Cardiac septum (tissue), 1 donor: ENCODE measurements around the gene RNASE4. TPM values are rescaled to one million over a fixed set of nuclear protein-coding genes. Genes with fewer than 3 reads are reported as not detected.

ENCODE experiments used
- DNase-seq: peaks from one replicate; pipeline ENCODE4 v3.0.0-alpha.2; 2020; ENCODE audit warnings: low spot score
- intact Hi-C: fragments of 100-400 bp; cut with DNase I; formaldehyde crosslinking; loops from one replicate; pipeline ENCODE4 v1.14.0; 2022
- total RNA-seq: library from RNA; stranded (reverse); fragmentation: NEBNext Ultra II Directional; extraction: Animal tissue kit (Norgen Biotek cat#: 25700); gene quantifications from one replicate; pipeline ENCODE4 v1.2.1, GENCODE V29; 2021
- donor health status: DM: no; HTN: no; CAD: no.

The RNASE4 gene
- total RNA-seq, 1 donor from 2014 or later, result 5.6 TPM

- intact Hi-C loops, result no loop called here
- DNase-seq, result no peak
These were observed 15.4 kb upstream of the RNASE4 start for GRCh38 chr14:20668969-20669368.

GRCh38 chr14:20671597-20672283 lies 12.6 kb upstream of the RNASE4 start:
- intact Hi-C loops, result no loop called here
- DNase-seq, result no peak

GRCh38 chr14:20675669-20676068 lies 8.7 kb upstream of the RNASE4 start:
- DNase-seq, result no peak
- intact Hi-C loops, result no loop called here

- DNase-seq, result no peak
- intact Hi-C loops, result no loop called here
These were observed 8.3 kb upstream of the RNASE4 start for GRCh38 chr14:20676072-20676471.

GRCh38 chr14:20679907-20680306 lies 4.5 kb upstream of the RNASE4 start:
- intact Hi-C loops, result loop anchor here (5.0 to 10.0 kb wide), 6 partner anchors 48 to 422 kb away; partner anchors contain the start of genes CCNB1IP1, PIP4P1, PNP and TEP1

GRCh38 chr14:20680363-20680762 lies 4.0 kb upstream of the RNASE4 start:
- intact Hi-C loops, result loop anchor here (5.0 to 10.0 kb wide), 6 partner anchors 48 to 422 kb away; partner anchors contain the start of genes CCNB1IP1, PIP4P1, PNP and TEP1
- DNase-seq, result no peak

More at GRCh38 chr14:20679907-20680306, 4.5 kb upstream of the RNASE4 start:
- no peak for DNase-seq

- DNase-seq, result no peak
- intact Hi-C loops, result loop anchor here (5.0 to 10.0 kb wide), 6 partner anchors 49 to 421 kb away; partner anchors contain the start of genes CCNB1IP1, PIP4P1, PNP and TEP1
These were observed 3.5 kb upstream of the RNASE4 start for GRCh38 chr14:20680843-20681347.

- peak; percentile 80 for DNase-seq
- intact Hi-C loops, result loop anchor here (5.0 to 10.0 kb wide), 6 partner anchors 49 to 421 kb away; partner anchors contain the start of genes CCNB1IP1, PIP4P1, PNP and TEP1
These were observed 2.8 kb upstream of the RNASE4 start for GRCh38 chr14:20681348-20682126.

GRCh38 chr14:20682127-20682434 lies 2.3 kb upstream of the RNASE4 start:
- intact Hi-C loops, result loop anchor here (5.0 to 10.0 kb wide), 6 partner anchors 50 to 420 kb away; partner anchors contain the start of genes CCNB1IP1, PIP4P1, PNP and TEP1

GRCh38 chr14:20682435-20683124 lies 1.8 kb upstream of the RNASE4 start:
- DNase-seq, result peak; percentile 94
- intact Hi-C loops, result loop anchor here (1.0 to 10.0 kb wide), 7 partner anchors 50 to 420 kb away; partner anchors contain the start of genes CCNB1IP1, PIP4P1, PNP and TEP1

More at GRCh38 chr14:20682127-20682434, 2.3 kb upstream of the RNASE4 start:
- DNase-seq, result no peak

GRCh38 chr14:20683125-20683890 lies 1.1 kb upstream of the RNASE4 start:
- intact Hi-C loops, result loop anchor here (1.0 to 10.0 kb wide), 7 partner anchors 51 to 419 kb away; partner anchors contain the start of genes CCNB1IP1, PIP4P1, PNP and TEP1
- peak; percentile 83 for DNase-seq

- DNase-seq, result no peak
- intact Hi-C loops, result loop anchor here (5.0 to 10.0 kb wide), 6 partner anchors 53 to 417 kb away; partner anchors contain the start of genes CCNB1IP1, PIP4P1, PNP and TEP1
These were observed 499 bp downstream of the RNASE4 start for GRCh38 chr14:20684662-20685456.

GRCh38 chr14:20686386-20687143 lies 2.2 kb downstream of the RNASE4 start:
- no peak for DNase-seq
- intact Hi-C loops, result loop anchor here (10.0 kb wide), 1 partner anchor 222 kb away; the partner anchor contains the start of genes PIP4P1 and PNP

- intact Hi-C loops, result loop anchor here (10.0 kb wide), 1 partner anchor 223 kb away; the partner anchor contains the start of genes PIP4P1 and PNP
These were observed 3.2 kb downstream of the RNASE4 start for GRCh38 chr14:20687362-20688166.

GRCh38 chr14:20688167-20688839 lies 3.9 kb downstream of the RNASE4 start, which contains the start of gene ANG:
TSS of gene ANG (plus strand) at chr14:20688764. CDS start at chr14:20693565, 4,801 bp downstream.
- DNase-seq, result no peak
- intact Hi-C loops, result loop anchor here (10.0 kb wide), 1 partner anchor 224 kb away; the partner anchor contains the start of genes PIP4P1 and PNP

More at GRCh38 chr14:20687362-20688166, 3.2 kb downstream of the RNASE4 start:
- no peak for DNase-seq
